Raji (cell line): Measurements from ENCODE around the gene SMIM1.

ENCODE experiments used
- POLR2A ChIP-seq: IDR thresholded peaks from 2 replicates; pipeline ENCODE4 v1.6.1; 2011; ENCODE audit warnings: low read depth, low read length, control low read depth; ENCODE audit not compliant: insufficient read depth

The SMIM1 gene, protein sequence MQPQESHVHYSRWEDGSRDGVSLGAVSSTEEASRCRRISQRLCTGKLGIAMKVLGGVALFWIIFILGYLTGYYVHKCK

DNA sequence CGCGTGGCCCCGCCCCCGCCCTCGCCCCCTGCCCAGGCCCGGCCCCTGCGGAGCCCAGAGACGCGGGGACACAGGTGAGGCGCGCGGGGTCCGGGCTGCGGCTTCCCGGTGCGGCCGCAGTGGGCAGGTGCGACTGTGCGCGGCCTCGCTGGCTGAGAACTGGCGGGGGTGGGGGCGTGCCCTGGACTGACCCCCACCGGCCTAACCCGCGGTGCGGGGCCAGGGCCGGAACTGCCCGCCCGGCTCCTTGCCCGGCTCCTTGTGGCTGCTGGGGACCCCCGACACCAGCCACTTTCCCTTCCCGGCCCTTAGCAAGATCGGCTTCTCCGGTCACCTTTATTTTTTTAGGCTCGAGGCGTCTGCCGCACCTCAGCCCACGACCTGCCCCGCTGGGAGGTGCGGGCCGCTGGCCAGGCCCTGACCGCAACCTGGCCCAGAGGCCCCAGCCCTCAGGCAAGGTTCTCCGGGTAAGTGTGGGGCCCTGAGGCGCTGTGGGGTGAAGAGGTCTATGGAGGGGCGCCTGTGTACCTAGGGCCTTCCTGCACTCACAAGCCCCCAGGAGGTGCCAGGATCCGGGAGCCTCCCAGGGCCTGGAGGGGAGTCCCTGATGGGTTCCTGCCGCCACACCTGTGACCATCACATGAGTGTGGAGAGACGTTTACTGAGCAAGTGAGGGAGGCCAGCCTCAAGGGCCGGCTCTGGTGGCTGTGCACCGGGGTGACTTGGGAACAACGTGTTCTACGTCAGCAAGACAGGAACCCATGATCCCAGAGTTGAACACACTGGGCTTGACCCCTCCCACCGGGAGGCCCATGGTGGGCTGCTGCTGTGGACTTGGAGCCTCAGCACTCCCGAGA lies at the start of gene SMIM1:
Gene SMIM1, plus strand, starts transcription at position 35 of the 857 bp plus-strand sequence. CDS start 2,625 bp downstream, outside the sequence.
- no peak for TF ChIP-seq POLR2A

DNA sequence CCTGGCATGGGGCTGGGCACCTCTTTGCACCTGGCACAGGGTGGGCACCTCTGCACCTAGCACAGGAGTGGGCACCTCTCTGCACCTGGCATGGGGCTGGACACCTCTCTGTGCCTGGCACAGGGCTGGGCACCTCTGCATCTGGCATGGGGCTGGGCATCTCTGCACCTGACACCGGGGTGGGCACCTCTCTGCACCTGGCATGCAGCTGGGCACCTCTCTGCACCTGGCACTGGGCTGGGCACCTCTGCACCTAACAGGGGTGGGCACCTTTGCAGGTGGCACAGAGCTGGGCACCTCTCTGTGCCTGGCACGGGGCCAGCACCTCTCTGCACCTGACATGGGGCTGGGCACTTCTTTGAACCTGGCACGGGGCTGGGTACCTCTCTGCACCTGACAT lies 49.7 kb upstream of the SMIM1 start:
- TF ChIP-seq POLR2A = no peak

DNA sequence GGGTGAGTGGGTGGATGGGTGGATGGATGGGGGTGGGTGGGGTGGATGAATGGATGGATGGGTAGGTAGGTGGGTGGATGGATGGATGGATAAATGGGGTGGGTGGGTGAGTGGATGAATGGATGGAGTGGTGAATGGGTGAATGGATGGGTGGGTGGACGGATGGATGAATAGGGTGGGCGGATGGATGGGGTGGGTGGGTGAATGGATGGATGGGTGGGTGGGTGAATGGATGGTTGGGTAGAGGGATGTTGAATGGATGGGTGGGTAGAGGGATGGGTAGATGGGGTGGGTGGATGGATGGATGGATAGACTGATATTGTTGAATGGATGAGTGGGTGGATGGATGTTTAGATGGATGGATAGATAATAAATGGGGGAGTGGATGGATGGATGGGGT lies 47.2 kb upstream of the SMIM1 start:
- no peak for TF ChIP-seq POLR2A

DNA sequence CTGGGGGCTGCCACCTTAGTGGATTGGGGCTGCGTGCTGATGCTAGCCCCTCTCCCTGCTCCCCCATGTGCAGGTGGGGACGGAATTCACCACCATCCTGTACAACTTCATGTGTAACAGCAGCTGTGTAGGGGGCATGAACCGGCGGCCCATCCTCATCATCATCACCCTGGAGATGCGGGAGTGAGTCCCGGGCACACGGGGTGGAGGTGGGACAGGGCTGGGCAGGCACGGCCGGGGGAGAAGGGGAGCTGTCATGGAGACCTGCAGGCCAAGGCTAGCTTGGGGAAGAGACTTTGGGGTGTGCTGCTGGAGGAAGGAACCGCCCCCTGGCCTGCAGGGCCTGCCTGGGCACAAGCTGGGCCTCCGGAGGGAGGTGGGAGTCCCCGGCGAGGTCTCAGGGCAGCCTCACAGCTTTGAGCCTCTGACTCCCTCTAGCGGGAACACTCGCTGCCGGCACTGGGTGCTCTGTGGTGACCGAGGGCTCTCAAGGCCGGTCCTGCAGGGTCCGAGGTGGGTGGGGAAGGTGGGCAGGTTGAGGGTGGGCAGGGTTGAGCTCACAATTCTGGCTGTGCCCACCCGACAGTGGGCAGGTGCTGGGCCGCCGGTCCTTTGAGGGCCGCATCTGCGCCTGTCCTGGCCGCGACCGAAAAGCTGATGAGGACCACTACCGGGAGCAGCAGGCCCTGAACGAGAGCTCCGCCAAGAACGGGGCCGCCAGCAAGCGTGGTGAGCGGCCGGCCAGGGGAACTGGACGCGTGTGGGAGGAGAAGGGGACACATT lies 45.3 kb upstream of the SMIM1 start:
- no peak for TF ChIP-seq POLR2A

DNA sequence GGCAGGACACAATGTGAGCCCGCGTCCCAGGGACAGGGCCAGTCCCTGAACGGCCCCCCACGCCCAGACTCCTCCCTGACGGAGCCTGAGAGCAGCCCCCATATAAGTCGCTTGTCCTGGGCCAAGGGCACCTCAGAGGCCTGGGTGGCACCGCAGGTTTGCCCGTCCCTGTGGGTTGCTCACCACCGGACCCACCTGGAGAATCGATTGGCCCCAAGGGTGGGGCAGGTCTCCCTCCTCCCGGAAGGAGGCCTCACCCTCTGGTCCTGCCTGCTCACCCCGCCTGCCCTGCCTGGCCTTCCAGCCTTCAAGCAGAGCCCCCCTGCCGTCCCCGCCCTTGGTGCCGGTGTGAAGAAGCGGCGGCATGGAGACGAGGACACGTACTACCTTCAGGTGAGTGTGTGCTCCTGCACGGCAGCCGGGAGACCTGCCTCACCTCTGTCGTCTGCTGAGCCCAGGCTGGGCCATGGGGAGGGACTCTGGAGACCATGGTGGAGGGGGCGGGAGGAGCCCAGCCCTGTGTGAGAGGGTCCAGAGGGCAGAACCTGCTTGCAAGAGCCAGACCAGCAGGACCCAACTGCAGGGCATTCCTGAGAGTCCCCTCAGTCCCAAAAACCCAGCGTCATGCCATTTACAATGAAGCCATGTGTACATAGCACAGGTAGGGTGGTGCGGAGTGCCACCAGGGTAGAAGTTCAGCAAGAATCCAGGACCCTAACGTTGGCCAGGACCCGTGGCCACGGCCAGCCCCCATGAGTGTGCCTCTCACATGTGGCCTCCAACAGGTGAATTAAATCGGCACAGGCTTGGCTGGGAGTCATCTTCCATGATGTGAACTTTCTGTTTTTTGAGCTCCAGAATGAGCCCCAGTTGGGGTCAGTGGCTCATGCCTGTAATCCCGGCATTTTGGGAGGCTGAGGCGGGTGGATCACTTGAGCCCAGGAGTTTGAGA lies 44.4 kb upstream of the SMIM1 start:
- no peak for TF ChIP-seq POLR2A

DNA sequence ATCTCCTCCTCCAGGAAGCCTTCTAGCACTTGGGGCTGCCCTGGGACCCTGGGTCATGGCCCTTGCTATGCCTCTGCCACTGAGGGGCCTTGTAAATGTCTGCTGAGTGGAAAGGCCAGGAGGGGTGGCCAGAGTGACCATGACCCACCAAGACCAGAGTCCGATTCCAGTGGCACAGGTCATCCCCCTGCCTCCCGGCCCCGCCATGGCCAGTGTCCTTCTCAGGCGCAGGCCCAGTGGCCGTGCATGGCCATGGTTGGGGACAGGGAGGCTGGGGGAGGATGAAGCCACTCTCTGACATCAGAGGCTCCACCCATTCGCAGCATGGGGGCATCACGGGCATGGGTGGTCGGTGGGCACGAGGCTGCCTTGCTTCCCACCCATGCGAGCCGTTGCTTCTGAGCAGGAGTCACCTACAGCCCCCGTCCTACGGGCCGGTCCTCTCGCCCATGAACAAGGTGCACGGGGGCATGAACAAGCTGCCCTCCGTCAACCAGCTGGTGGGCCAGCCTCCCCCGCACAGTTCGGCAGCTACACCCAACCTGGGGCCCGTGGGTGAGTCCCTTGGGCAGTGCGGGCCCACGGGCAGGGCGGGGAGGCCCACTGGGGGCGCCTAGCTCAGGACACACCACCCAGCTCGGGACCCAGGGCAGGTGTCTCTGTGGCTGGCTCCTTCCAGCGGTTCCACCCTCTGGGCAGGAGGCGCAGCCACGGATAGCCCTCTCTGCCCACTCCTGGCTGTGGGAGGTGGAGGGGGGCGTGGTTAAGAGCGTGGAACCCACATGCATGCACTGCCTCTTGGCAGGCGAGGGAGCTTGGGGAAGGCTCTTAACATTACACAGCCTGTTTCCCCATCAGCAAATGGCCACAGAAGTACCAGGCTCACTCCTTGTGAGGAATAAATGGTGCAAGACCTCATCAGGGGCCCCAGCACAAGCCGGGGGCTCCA lies 42.7 kb upstream of the SMIM1 start:
- no peak for TF ChIP-seq POLR2A

DNA sequence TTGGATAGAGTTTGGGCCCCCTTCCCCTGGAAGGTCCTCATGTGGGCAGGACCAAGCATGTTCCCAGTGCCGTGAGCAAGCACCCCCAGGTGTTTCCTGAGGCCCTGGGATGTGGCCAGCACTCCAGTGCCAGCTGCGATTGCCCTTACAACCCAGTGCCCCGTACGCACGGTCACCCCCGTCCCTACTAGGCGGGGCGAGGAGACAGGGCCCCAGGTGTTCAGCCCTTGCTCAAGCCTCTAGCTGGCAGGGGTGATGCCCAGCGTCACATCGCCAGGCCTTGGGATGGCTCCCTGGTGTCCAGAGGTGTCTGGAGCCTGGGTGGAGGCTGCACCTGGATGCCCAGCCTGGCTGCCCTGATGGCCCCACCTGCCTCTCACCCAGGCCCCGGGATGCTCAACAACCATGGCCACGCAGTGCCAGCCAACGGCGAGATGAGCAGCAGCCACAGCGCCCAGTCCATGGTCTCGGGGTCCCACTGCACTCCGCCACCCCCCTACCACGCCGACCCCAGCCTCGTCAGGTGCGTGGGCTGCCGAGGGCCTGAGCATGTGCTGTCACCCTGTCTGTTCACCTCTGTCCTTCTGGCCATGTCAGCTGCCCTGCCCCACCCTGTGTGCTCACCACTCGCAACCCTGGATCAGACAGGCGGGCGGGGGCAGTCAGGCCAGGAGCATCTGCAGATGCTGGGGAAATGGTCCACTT lies 41.9 kb upstream of the SMIM1 start:
- no peak for TF ChIP-seq POLR2A

DNA sequence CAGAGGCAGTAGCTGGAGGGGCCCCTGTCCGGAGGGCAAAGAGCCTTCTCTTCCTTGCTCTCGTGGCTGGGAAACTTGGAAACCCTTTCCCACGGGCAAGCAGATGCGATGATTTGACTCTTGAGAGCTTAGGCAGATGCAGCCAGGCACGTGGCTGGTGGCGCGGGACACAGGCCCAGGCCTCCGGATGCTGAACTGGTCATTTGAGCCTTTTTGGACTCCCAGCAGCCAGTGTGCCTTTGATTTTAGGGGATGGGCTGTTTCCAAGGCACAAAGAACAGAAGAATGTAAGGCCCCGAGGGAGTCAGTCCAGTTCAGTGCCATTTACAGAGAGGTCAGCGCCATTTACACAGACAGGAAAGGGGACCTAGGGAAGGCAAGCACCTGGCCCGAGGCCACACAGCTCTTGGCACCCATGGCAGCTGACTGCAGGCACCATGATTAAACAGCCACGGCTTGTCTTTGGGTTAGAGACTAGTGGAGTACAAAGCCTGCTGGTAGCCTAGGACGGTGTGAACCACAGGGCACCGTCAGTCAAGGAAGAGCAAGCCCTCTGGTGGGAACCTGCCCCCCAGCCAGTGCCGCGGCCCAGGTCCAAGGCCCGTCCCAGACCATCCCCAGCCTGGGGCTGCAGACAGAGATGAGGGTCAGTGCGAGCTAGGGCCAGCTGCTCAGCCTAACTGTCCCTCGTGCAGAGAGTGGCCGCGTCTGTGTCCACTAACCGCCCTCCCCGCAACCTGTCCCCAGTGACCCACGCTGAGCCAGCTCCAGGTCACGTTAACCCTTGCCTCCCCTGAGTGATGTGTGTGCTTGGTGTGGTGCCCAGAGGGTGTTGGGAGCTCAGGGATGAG lies 40.7 kb upstream of the SMIM1 start:
- no peak for TF ChIP-seq POLR2A

DNA sequence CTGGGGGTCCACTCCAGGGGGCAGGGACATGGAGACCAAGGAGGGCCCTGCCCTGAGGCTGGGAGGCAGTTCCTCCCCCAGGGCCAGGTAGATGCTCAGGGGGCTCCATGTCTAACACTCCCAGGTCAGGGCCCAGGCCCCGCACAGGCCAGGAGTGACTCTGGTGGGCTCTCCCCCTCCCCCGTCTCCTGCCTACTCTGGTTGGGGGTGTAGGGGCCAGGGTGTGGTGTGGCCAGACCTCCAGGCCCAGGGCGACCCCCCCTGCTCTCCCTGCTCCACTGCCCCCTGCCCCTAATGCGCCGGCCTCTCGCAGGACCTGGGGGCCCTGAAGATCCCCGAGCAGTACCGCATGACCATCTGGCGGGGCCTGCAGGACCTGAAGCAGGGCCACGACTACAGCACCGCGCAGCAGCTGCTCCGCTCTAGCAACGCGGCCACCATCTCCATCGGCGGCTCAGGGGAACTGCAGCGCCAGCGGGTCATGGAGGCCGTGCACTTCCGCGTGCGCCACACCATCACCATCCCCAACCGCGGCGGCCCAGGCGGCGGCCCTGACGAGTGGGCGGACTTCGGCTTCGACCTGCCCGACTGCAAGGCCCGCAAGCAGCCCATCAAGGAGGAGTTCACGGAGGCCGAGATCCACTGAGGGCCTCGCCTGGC lies 40.0 kb upstream of the SMIM1 start:
- no peak for TF ChIP-seq POLR2A

DNA sequence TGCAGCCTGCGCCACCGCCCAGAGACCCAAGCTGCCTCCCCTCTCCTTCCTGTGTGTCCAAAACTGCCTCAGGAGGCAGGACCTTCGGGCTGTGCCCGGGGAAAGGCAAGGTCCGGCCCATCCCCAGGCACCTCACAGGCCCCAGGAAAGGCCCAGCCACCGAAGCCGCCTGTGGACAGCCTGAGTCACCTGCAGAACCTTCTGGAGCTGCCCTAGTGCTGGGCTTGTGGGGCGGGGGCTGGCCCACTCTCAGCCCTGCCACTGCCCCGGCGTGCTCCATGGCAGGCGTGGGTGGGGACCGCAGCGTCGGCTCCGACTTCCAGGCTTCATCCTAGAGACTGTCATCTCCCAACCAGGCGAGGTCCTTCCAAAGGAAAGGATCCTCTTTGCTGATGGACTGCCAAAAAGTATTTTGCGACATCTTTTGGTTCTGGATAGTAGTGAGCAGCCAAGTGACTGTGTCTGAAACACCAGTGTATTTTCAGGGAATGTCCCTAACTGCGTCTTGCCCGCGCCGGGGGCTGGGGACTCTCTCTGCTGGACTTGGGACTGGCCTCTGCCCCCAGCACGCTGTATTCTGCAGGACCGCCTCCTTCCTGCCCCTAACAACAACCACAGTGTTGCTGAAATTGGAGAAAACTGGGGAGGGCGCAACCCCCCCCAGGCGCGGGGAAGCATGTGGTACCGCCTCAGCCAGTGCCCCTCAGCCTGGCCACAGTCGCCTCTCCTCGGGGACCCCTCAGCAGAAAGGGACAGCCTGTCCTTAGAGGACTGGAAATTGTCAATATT lies 39.3 kb upstream of the SMIM1 start:
- TF ChIP-seq POLR2A = no peak
